Epithelial cell of proximal tubule (primary cell): ENCODE measurements around the gene USP6NL. TPM values are rescaled to one million over a fixed set of nuclear protein-coding genes. Genes with fewer than 3 reads are reported as not detected.
A peak's percentile ranks its signal among the peaks of the same experiment; 100 is the strongest.

Source experiments
- DNase-seq: peaks from one replicate; pipeline ENCODE4 v3.0.0-alpha.2; 2011; ENCODE audit warnings: low read depth
- H3K4me3 ChIP-seq: 2 replicates; pipeline ENCODE4 v1.5.1; 2011; ENCODE audit warnings: low read depth, mild to moderate bottlenecking, low read length
- CTCF ChIP-seq: conservative IDR thresholded peaks from 2 replicates; pipeline ENCODE4 v1.5.1; 2012; ENCODE audit warnings: low read depth, mild to moderate bottlenecking, low read length
- total RNA-seq: library from RNA; depleted of rRNA; stranded (reverse); fragments of >200 nt; gene quantifications from 2 replicates; pipeline ENCODE4 v1.2.3, GENCODE V29; 2015

USP6NL gene
- total RNA-seq, 1 donor from 2014 or later, result 14.7 TPM

- TF ChIP-seq CTCF, result no peak
- H3K4me3 ChIP-seq, result no peak overlapping the region
- DNase-seq, result no peak
These were observed 70.2 kb downstream of the USP6NL start for GRCh38 chr10:11541296-11541695.

GRCh38 chr10:11539191-11539868 is 72.1 kb downstream of the USP6NL start:
- TF ChIP-seq CTCF, result no peak
- no peak overlapping the region for H3K4me3 ChIP-seq
- no peak for DNase-seq

- no peak for TF ChIP-seq CTCF
- no peak overlapping the region for H3K4me3 ChIP-seq
- no peak for DNase-seq
These were observed 72.6 kb downstream of the USP6NL start for GRCh38 chr10:11538834-11539190.

- DNase-seq, result no peak
- TF ChIP-seq CTCF, result no peak
- H3K4me3 ChIP-seq, result no peak overlapping the region
These were observed 75.2 kb downstream of the USP6NL start for GRCh38 chr10:11536228-11536627.

- DNase-seq, result no peak
- H3K4me3 ChIP-seq, result no peak overlapping the region
- no peak for TF ChIP-seq CTCF
These were observed 76.0 kb downstream of the USP6NL start for GRCh38 chr10:11535346-11535959.

GRCh38 chr10:11533328-11533781 is 78.1 kb downstream of the USP6NL start:
- H3K4me3 ChIP-seq, result no peak overlapping the region
- peak; percentile 3 for DNase-seq
- peak; percentile 47 for TF ChIP-seq CTCF

- H3K4me3 ChIP-seq, result no peak overlapping the region
- DNase-seq, result no peak
- no peak for TF ChIP-seq CTCF
These were observed 79.1 kb downstream of the USP6NL start for GRCh38 chr10:11532306-11532705.
